ENCODE measurements around the gene ICAM2. TPM values are rescaled to one million over a fixed set of nuclear protein-coding genes. Genes with fewer than 3 reads are reported as not detected.

ICAM2 gene
- total RNA-seq, 2 experiments from 2014 or later, result 65.0 to 66.7 TPM

Other genes starting within 250 kb of the ICAM2 start
- 10 to 100 TPM; 57.6 to 60.5 TPM for gene CCDC47, start 247.0 kb downstream of the ICAM2 start, total RNA-seq
- 100 to 1,000 TPM; 103 to 106 TPM for gene DDX42, start 246.5 kb downstream of the ICAM2 start, total RNA-seq
- gene PSMC5, start 193.2 kb downstream of the ICAM2 start, total RNA-seq, result 100 to 1,000 TPM; 165 to 171 TPM
- gene FTSJ3, start 193.0 kb downstream of the ICAM2 start, total RNA-seq, result 10 to 100 TPM; 41.5 to 42.8 TPM
- 100 to 1,000 TPM; 109 to 111 TPM for gene SMARCD2, start 177.9 kb downstream of the ICAM2 start, total RNA-seq
- not detected for gene CSH2, start 147.0 kb downstream of the ICAM2 start, total RNA-seq
- gene GH2, start 138.7 kb downstream of the ICAM2 start, total RNA-seq, result not detected
- gene CSH1, start 124.1 kb downstream of the ICAM2 start, total RNA-seq, result not detected
- gene CSHL1, start 109.4 kb downstream of the ICAM2 start, total RNA-seq, result not detected
- under 1 TPM in 1 of 2 experiments, not detected in 1; 0.43 TPM for gene GH1, start 101.8 kb downstream of the ICAM2 start, total RNA-seq
- gene CD79B, start 88.3 kb downstream of the ICAM2 start, total RNA-seq, result 10 to 100 TPM; 39.1 to 40.9 TPM
- under 1 TPM; 0.33 to 0.75 TPM for gene SCN4A, start 47.7 kb downstream of the ICAM2 start, total RNA-seq
- 1 to 10 TPM; 2.0 to 3.4 TPM for gene PRR29, start 22.3 kb downstream of the ICAM2 start, total RNA-seq
- gene ERN1, start 109.5 kb upstream of the ICAM2 start, total RNA-seq, result 10 to 100 TPM; 45.3 to 47.7 TPM
- 10 to 100 TPM; 11.9 to 12.1 TPM for gene TEX2, start 242.6 kb upstream of the ICAM2 start, total RNA-seq

Measured in activated CD4-positive, alpha-beta memory T cell treated with anti-CD3 and anti-CD28 coated beads for 36 hours (primary cell).